HEK293 (cell line): Measurements from ENCODE around the gene PCDH9.

Experiments used
- BCL11A ChIP-seq: fragments of 450-650 bp; formaldehyde crosslinking; IDR thresholded peaks from 2 replicates; pipeline ENCODE4 v1.5.1; 2016; ENCODE audit warnings: low read depth, missing biosample characterization, missing genetic modification characterization
- PATZ1 ChIP-seq: fragments of 450-650 bp; formaldehyde crosslinking; IDR thresholded peaks from 2 replicates; pipeline ENCODE4 v1.5.1; 2016; ENCODE audit warnings: missing biosample characterization, missing genetic modification characterization
- YY1 ChIP-seq: fragments of 450-650 bp; formaldehyde crosslinking; IDR thresholded peaks from 2 replicates; pipeline ENCODE4 v1.5.1; 2018; ENCODE audit warnings: missing biosample characterization, missing genetic modification characterization
- ZNF248 ChIP-seq: fragments of 450-650 bp; formaldehyde crosslinking; IDR thresholded peaks from 2 replicates; pipeline ENCODE4 v1.5.1; 2017; ENCODE audit warnings: missing biosample characterization, missing genetic modification characterization
- ZNF274 ChIP-seq, 2 experiments: fragments of 200-500 bp in 1 of 2; fragments of 450-650 bp in 1 of 2; sonication (Bioruptor generic) in 1 of 2; formaldehyde crosslinking in 1 of 2; IDR thresholded peaks; 2 replicates each; pipeline versions ENCODE4 v1.5.1 to v1.6.1; 2014 to 2016; ENCODE audit warnings: borderline replicate concordance in 1 of 2, inconsistent platforms in 1 of 2, low read length in 1 of 2, missing biosample characterization in 1 of 2, missing genetic modification characterization in 1 of 2
- ZNF423 ChIP-seq: fragments of 450-650 bp; formaldehyde crosslinking; IDR thresholded peaks from 2 replicates; pipeline ENCODE4 v1.5.1; 2016; ENCODE audit warnings: missing biosample characterization, missing genetic modification characterization
- ZNF514 ChIP-seq: fragments of 450-650 bp; formaldehyde crosslinking; IDR thresholded peaks from 2 replicates; pipeline ENCODE4 v1.5.1; 2016; ENCODE audit warnings: missing biosample characterization, missing genetic modification characterization
- ZNF558 ChIP-seq: fragments of 450-650 bp; formaldehyde crosslinking; IDR thresholded peaks from 2 replicates; pipeline ENCODE4 v1.5.1; 2016; ENCODE audit warnings: missing biosample characterization, missing genetic modification characterization
- ZXDB ChIP-seq: fragments of 450-650 bp; formaldehyde crosslinking; IDR thresholded peaks from 2 replicates; pipeline ENCODE4 v1.5.1; 2016; ENCODE audit warnings: missing biosample characterization, missing genetic modification characterization
- TF ChIP-seq, protein P1 (sequence below): fragments of 450-650 bp; formaldehyde crosslinking; IDR thresholded peaks from 2 replicates; pipeline ENCODE4 v1.5.1; 2016; ENCODE audit warnings: missing biosample characterization, missing genetic modification characterization
- TF ChIP-seq, protein P2 (sequence below): fragments of 450-650 bp; formaldehyde crosslinking; IDR thresholded peaks from 2 replicates; pipeline ENCODE4 v1.5.1; 2016; ENCODE audit warnings: missing biosample characterization, missing genetic modification characterization, borderline replicate concordance
- TF ChIP-seq, protein P3 (sequence below): fragments of 450-650 bp; formaldehyde crosslinking; IDR thresholded peaks from 2 replicates; pipeline ENCODE4 v1.5.1; 2016; ENCODE audit warnings: missing biosample characterization, missing genetic modification characterization

DNA sequence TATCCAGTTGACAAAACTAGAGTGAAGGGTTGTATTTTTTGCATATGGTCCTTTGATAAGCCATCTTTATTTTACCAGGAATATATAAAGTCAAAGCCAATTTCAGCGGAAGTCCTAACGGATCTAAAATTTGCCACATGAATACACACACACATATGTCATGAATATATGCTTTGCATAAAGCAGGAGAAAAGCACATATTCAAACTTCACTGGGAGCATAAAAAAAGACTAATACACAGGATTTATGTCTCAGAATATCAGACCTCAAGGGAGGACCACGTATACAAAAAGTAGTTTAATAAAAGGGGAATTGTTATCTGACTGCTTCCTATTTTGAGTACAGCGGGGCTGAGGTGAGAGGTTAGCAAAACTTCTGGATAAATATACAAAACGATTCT lies 308.7 kb downstream of the PCDH9 start:
- TF ChIP-seq, protein P1, sequence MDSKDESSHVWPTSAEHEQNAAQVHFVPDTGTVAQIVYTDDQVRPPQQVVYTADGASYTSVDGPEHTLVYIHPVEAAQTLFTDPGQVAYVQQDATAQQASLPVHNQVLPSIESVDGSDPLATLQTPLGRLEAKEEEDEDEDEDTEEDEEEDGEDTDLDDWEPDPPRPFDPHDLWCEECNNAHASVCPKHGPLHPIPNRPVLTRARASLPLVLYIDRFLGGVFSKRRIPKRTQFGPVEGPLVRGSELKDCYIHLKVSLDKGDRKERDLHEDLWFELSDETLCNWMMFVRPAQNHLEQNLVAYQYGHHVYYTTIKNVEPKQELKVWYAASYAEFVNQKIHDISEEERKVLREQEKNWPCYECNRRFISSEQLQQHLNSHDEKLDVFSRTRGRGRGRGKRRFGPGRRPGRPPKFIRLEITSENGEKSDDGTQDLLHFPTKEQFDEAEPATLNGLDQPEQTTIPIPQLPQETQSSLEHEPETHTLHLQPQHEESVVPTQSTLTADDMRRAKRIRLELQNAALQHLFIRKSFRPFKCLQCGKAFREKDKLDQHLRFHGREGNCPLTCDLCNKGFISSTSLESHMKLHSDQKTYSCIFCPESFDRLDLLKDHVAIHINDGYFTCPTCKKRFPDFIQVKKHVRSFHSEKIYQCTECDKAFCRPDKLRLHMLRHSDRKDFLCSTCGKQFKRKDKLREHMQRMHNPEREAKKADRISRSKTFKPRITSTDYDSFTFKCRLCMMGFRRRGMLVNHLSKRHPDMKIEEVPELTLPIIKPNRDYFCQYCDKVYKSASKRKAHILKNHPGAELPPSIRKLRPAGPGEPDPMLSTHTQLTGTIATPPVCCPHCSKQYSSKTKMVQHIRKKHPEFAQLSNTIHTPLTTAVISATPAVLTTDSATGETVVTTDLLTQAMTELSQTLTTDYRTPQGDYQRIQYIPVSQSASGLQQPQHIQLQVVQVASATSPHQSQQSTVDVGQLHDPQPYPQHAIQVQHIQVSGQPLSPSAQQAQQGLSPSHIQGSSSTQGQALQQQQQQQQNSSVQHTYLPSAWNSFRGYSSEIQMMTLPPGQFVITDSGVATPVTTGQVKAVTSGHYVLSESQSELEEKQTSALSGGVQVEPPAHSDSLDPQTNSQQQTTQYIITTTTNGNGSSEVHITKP (tag by site-specific recombination): no peak
- TF ChIP-seq, protein P2, sequence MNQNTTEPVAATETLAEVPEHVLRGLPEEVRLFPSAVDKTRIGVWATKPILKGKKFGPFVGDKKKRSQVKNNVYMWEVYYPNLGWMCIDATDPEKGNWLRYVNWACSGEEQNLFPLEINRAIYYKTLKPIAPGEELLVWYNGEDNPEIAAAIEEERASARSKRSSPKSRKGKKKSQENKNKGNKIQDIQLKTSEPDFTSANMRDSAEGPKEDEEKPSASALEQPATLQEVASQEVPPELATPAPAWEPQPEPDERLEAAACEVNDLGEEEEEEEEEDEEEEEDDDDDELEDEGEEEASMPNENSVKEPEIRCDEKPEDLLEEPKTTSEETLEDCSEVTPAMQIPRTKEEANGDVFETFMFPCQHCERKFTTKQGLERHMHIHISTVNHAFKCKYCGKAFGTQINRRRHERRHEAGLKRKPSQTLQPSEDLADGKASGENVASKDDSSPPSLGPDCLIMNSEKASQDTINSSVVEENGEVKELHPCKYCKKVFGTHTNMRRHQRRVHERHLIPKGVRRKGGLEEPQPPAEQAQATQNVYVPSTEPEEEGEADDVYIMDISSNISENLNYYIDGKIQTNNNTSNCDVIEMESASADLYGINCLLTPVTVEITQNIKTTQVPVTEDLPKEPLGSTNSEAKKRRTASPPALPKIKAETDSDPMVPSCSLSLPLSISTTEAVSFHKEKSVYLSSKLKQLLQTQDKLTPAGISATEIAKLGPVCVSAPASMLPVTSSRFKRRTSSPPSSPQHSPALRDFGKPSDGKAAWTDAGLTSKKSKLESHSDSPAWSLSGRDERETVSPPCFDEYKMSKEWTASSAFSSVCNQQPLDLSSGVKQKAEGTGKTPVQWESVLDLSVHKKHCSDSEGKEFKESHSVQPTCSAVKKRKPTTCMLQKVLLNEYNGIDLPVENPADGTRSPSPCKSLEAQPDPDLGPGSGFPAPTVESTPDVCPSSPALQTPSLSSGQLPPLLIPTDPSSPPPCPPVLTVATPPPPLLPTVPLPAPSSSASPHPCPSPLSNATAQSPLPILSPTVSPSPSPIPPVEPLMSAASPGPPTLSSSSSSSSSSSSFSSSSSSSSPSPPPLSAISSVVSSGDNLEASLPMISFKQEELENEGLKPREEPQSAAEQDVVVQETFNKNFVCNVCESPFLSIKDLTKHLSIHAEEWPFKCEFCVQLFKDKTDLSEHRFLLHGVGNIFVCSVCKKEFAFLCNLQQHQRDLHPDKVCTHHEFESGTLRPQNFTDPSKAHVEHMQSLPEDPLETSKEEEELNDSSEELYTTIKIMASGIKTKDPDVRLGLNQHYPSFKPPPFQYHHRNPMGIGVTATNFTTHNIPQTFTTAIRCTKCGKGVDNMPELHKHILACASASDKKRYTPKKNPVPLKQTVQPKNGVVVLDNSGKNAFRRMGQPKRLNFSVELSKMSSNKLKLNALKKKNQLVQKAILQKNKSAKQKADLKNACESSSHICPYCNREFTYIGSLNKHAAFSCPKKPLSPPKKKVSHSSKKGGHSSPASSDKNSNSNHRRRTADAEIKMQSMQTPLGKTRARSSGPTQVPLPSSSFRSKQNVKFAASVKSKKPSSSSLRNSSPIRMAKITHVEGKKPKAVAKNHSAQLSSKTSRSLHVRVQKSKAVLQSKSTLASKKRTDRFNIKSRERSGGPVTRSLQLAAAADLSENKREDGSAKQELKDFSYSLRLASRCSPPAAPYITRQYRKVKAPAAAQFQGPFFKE: no peak
- TF ChIP-seq, protein P3, sequence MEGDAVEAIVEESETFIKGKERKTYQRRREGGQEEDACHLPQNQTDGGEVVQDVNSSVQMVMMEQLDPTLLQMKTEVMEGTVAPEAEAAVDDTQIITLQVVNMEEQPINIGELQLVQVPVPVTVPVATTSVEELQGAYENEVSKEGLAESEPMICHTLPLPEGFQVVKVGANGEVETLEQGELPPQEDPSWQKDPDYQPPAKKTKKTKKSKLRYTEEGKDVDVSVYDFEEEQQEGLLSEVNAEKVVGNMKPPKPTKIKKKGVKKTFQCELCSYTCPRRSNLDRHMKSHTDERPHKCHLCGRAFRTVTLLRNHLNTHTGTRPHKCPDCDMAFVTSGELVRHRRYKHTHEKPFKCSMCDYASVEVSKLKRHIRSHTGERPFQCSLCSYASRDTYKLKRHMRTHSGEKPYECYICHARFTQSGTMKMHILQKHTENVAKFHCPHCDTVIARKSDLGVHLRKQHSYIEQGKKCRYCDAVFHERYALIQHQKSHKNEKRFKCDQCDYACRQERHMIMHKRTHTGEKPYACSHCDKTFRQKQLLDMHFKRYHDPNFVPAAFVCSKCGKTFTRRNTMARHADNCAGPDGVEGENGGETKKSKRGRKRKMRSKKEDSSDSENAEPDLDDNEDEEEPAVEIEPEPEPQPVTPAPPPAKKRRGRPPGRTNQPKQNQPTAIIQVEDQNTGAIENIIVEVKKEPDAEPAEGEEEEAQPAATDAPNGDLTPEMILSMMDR (tag by site-specific recombination): no peak
- TF ChIP-seq ZNF248: no peak
- no peak for TF ChIP-seq BCL11A (tag by site-specific recombination)
- TF ChIP-seq ZNF558 (tag by site-specific recombination): no peak
- TF ChIP-seq ZXDB (tag by site-specific recombination): no peak
- TF ChIP-seq YY1: no peak
- TF ChIP-seq ZNF274 (IDR thresholded peaks at IDR 0.05; ENCODE audit: low read length): no peak
- TF ChIP-seq ZNF274 (tag by site-specific recombination; IDR thresholded peaks at IDR 0.05; ENCODE audit: borderline replicate concordance): no peak
- TF ChIP-seq ZNF423 (tag by site-specific recombination): no peak
- TF ChIP-seq PATZ1 (tag by site-specific recombination): no peak
- TF ChIP-seq ZNF514 (tag by site-specific recombination): no peak
